HCT116 (cell line): ENCODE measurements around the gene PAX6. TPM values are rescaled to one million over a fixed set of nuclear protein-coding genes. Genes with fewer than 3 reads are reported as not detected.

ENCODE experiments used
- ATAC-seq: fragments of 200-7000 bp; cut with Tn5 transposase; 2 replicates; pipeline ENCODE4 v1.9.1; 2020; ENCODE audit warnings: mild to moderate bottlenecking, moderate library complexity
- BruUV-seq: library from RNA; stranded (reverse); fragments of 400-500 nt; replicated peaks from 2 replicates; lab custom pipeline; 2021; lab: Mats Ljungman, UMichigan
- CTCF ChIA-PET: fragments of 300-600 bp; sonication (Branson Sonifier 250); formaldehyde crosslinking; loops from one replicate; lab custom pipeline; 2021; ENCODE audit warnings: antibody characterized with exemption; lab: Charles Lee
- POLR2A ChIA-PET: fragments of 300-600, 350-600 bp; sonication (Branson Sonifier 250); formaldehyde crosslinking; loops from one replicate; lab custom pipeline; 2021; ENCODE audit warnings: antibody characterized with exemption; lab: Charles Lee
- RAD21 ChIA-PET, 2 experiments: fragments of 300-600 bp; sonication (Branson Sonifier 250); formaldehyde crosslinking; loops; one replicate each; lab custom pipeline; 2023; ENCODE audit warnings: low total read pairs in 2 of 2; ENCODE audit not compliant: uncharacterized antibody in 2 of 2, unreplicated experiment in 2 of 2, low non-redundant PET in 1 of 2; lab: Charles Lee
- DNase-seq: peaks from one replicate; pipeline ENCODE4 v3.0.0-alpha.2; 2010; ENCODE audit warnings: low read depth, low spot score
- H2AFZ ChIP-seq: fragments of 200-600 bp; shearing (Covaris generic), sonication (generic); 2 replicates; pipeline ENCODE4 v1.6.1; 2017; ENCODE audit warnings: low read depth, mixed run types, mixed read lengths, antibody characterized with exemption, low read length; ENCODE audit not compliant: poor library complexity, severe bottlenecking
- H3K27ac ChIP-seq: 2 replicates; pipeline ENCODE4 v1.5.1; 2012; ENCODE audit warnings: low read depth, low read length
- H3K27me3 ChIP-seq: fragments of 200-600 bp; sonication (generic); 2 replicates; pipeline ENCODE4 v1.6.1; 2016; ENCODE audit warnings: mixed run types, low read length, mixed read lengths; ENCODE audit not compliant: insufficient read depth
- H3K36me3 ChIP-seq, 2 experiments: fragments of 200-500 bp in 1 of 2; fragments of 200-600 bp in 1 of 2; sonication (Bioruptor generic) in 1 of 2; sonication (generic) in 1 of 2; 2 replicates each; pipeline versions ENCODE4 v1.5.1 to v1.6.1; 2014 to 2016; ENCODE audit warnings: low read length in 2 of 2, inconsistent platforms in 1 of 2, mixed read lengths in 1 of 2, mixed run types in 1 of 2; ENCODE audit not compliant: insufficient read depth in 2 of 2, control insufficient read depth in 1 of 2
- H3K4me1 ChIP-seq, 2 experiments: fragments of 200-600 bp in 1 of 2; sonication (generic) in 1 of 2; 2 replicates each; pipeline versions ENCODE4 v1.5.1 to v1.6.1; 2012 to 2017; ENCODE audit warnings: low read length in 2 of 2, inconsistent platforms in 1 of 2, mild to moderate bottlenecking in 1 of 2, mixed read lengths in 1 of 2, mixed run types in 1 of 2, moderate library complexity in 1 of 2; ENCODE audit not compliant: insufficient read depth in 2 of 2, control insufficient read depth in 1 of 2
- H3K4me2 ChIP-seq: fragments of 200-600 bp; sonication (generic); 2 replicates; pipeline ENCODE4 v1.6.1; 2017; ENCODE audit warnings: mixed run types, low read length, mixed read lengths
- H3K4me3 ChIP-seq, 2 experiments: fragments of 200-600 bp in 1 of 2; sonication (generic) in 1 of 2; replicated peaks in 1 of 2; 2 replicates each; pipeline ENCODE4 v1.5.1; 2011 to 2016; ENCODE audit warnings: low read length in 2 of 2, control low read depth in 1 of 2, low read depth in 1 of 2, mild to moderate bottlenecking in 1 of 2, mixed read lengths in 1 of 2, mixed run types in 1 of 2
- H3K79me2 ChIP-seq: fragments of 200-600 bp; sonication (generic); 2 replicates; pipeline ENCODE4 v1.6.1; 2017; ENCODE audit warnings: mild to moderate bottlenecking, mixed run types, low read length, moderate library complexity, mixed read lengths; ENCODE audit not compliant: insufficient read depth
- H3K9ac ChIP-seq: fragments of 200-600 bp; sonication (generic); 2 replicates; pipeline ENCODE4 v1.6.1; 2016; ENCODE audit warnings: low read length, mixed read lengths
- H3K9me2 ChIP-seq: fragments of 200-600 bp; sonication (generic), shearing (Covaris generic); 2 replicates; pipeline ENCODE4 v1.6.1; 2017; ENCODE audit warnings: mixed run types, mild to moderate bottlenecking, moderate library complexity; ENCODE audit not compliant: insufficient read depth
- H3K9me3 ChIP-seq, 2 experiments: fragments of 200-500 bp in 1 of 2; fragments of 200-600 bp in 1 of 2; sonication (Bioruptor generic) in 1 of 2; sonication (generic) in 1 of 2; 2 replicates each; pipeline ENCODE4 v1.6.1; 2014 to 2017; ENCODE audit warnings: low read length in 2 of 2, mixed read lengths in 2 of 2, inconsistent platforms in 1 of 2, low read depth in 1 of 2, mild to moderate bottlenecking in 1 of 2, mixed run types in 1 of 2, moderate library complexity in 1 of 2; ENCODE audit not compliant: control insufficient read depth in 1 of 2, insufficient read depth in 1 of 2
- H4K20me1 ChIP-seq: fragments of 200-600 bp; sonication (generic), shearing (Covaris generic); 2 replicates; pipeline ENCODE4 v1.6.1; 2017; ENCODE audit warnings: mixed run types, mild to moderate bottlenecking, moderate library complexity; ENCODE audit not compliant: insufficient read depth
- CBX3 ChIP-seq: IDR thresholded peaks from 2 replicates; pipeline ENCODE4 v1.6.1; 2012; ENCODE audit warnings: low read depth
- CEBPB ChIP-seq: IDR thresholded peaks from 2 replicates; pipeline ENCODE4 v1.6.1; 2012; ENCODE audit warnings: low read depth
- ELF1 ChIP-seq: IDR thresholded peaks from 2 replicates; pipeline ENCODE4 v1.6.1; 2012; ENCODE audit warnings: low read depth, borderline replicate concordance
- FOSL1 ChIP-seq: IDR thresholded peaks from 2 replicates; pipeline ENCODE4 v1.6.1; 2012; ENCODE audit warnings: low read depth
- POLR2A ChIP-seq: IDR thresholded peaks from 2 replicates; pipeline ENCODE4 v1.7.0; 2011; ENCODE audit warnings: borderline replicate concordance; ENCODE audit not compliant: insufficient read depth, insufficient read length; ENCODE audit errors: extremely low read depth
- SIN3A ChIP-seq: IDR thresholded peaks from 2 replicates; pipeline ENCODE4 v1.6.1; 2012; ENCODE audit warnings: low read depth
- ZBTB33 ChIP-seq: IDR thresholded peaks from 2 replicates; pipeline ENCODE4 v1.6.1; 2011; ENCODE audit warnings: mild to moderate bottlenecking, low read length, moderate library complexity; ENCODE audit not compliant: insufficient replicate concordance; ENCODE audit errors: extremely low read depth
- ZNF274 ChIP-seq: fragments of 200-500 bp; sonication (Bioruptor generic); IDR thresholded peaks from 2 replicates; pipeline ENCODE4 v1.6.1; 2014; ENCODE audit warnings: mild to moderate bottlenecking, low read depth, low read length, inconsistent platforms
- intact Hi-C: fragments of 100-400 bp; cut with micrococcal nuclease; formaldehyde crosslinking; loops from 2 replicates; pipeline ENCODE4 v1.10.0; 2022
- total RNA-seq: library from RNA; stranded (reverse); gene quantifications from one replicate; pipeline ENCODE4 v1.2.1, GENCODE V29; 2021; ENCODE audit not compliant: unreplicated experiment
- TF ChIP-seq, protein P1 (sequence below): IDR thresholded peaks from 2 replicates; pipeline ENCODE4 v1.6.1; 2012
- TF ChIP-seq, protein P2 (sequence below): IDR thresholded peaks from 2 replicates; pipeline ENCODE4 v1.6.1; 2012
- TF ChIP-seq, protein P3 (sequence below), 3 experiments: fragments of 200-600 bp in 1 of 3; sonication (generic) in 1 of 3; IDR thresholded peaks in 2 of 3; conservative IDR thresholded peaks in 1 of 3; 2 replicates each; pipeline ENCODE4 v1.5.1; 2012 to 2017; ENCODE audit warnings: low read depth in 2 of 3, low read length in 2 of 3, antibody characterized with exemption in 1 of 3, borderline replicate concordance in 1 of 3, control low read depth in 1 of 3, mild to moderate bottlenecking in 1 of 3, mixed read lengths in 1 of 3, mixed run types in 1 of 3, moderate library complexity in 1 of 3; ENCODE audit not compliant: insufficient read depth in 1 of 3

The PAX6 gene
- total RNA-seq, 1 experiment from 2014 or later, result 5.3 TPM

GRCh38 chr11:31768749-31769640, 42.1 kb downstream of the PAX6 start:
- CTCF ChIA-PET, result no interaction called here
- H3K79me2 ChIP-seq, result no peaks in the 10 kb centered on the region
- DNase-seq, result no peak

More at GRCh38 chr11:31768749-31769640, 42.1 kb downstream of the PAX6 start:
- Histone ChIP-seq H3K4me3 (no peak overlapping the region), H3K36me3 (no peaks in the 10 kb centered on the region), H3K9ac (no peak overlapping the region), H3K9me3 (no peaks in the 10 kb centered on the region), H3K27ac (no peak overlapping the region), H3K4me1 (no peaks in the 10 kb centered on the region), H3K27me3 (no peaks in the 10 kb centered on the region), H2AFZ (no peak overlapping the region), H3K4me2 (no peak overlapping the region), H3K9me2 (no peaks in the 10 kb centered on the region), H4K20me1 (no peaks in the 10 kb centered on the region)
- no TSS peak for BruUV-seq
- no peak for ATAC-seq
- RAD21 ChIA-PET, result no interaction called here
- TF ChIP-seq, protein P1, sequence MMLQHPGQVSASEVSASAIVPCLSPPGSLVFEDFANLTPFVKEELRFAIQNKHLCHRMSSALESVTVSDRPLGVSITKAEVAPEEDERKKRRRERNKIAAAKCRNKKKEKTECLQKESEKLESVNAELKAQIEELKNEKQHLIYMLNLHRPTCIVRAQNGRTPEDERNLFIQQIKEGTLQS, result no peak
- TF ChIP-seq POLR2A (no peak), FOSL1 (no peak), CEBPB (no peak), CBX3 (no peak), ELF1 (no peak), ZNF274 (no peak), SIN3A (no peak), ZBTB33 (no peak)
- TF ChIP-seq, protein P2, sequence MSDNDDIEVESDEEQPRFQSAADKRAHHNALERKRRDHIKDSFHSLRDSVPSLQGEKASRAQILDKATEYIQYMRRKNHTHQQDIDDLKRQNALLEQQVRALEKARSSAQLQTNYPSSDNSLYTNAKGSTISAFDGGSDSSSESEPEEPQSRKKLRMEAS, result no peak
- TF ChIP-seq, protein P3, sequence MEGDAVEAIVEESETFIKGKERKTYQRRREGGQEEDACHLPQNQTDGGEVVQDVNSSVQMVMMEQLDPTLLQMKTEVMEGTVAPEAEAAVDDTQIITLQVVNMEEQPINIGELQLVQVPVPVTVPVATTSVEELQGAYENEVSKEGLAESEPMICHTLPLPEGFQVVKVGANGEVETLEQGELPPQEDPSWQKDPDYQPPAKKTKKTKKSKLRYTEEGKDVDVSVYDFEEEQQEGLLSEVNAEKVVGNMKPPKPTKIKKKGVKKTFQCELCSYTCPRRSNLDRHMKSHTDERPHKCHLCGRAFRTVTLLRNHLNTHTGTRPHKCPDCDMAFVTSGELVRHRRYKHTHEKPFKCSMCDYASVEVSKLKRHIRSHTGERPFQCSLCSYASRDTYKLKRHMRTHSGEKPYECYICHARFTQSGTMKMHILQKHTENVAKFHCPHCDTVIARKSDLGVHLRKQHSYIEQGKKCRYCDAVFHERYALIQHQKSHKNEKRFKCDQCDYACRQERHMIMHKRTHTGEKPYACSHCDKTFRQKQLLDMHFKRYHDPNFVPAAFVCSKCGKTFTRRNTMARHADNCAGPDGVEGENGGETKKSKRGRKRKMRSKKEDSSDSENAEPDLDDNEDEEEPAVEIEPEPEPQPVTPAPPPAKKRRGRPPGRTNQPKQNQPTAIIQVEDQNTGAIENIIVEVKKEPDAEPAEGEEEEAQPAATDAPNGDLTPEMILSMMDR (IDR thresholded peaks at IDR 0.05 in 2 of 3, conservative IDR thresholded peaks at IDR 0.05 in 1 of 3; ENCODE audit: borderline replicate concordance in 1 of 3, insufficient read depth in 1 of 3, low read depth in 2 of 3, low read length in 2 of 3), result no peak
- intact Hi-C loops, result no loop called here
- POLR2A ChIA-PET, result no interaction called here
